SH-SY5Y (cell line): ENCODE data around the gene CABP7.

Experiments
- GATA2 ChIP-seq: IDR thresholded peaks from 2 replicates; pipeline ENCODE4 v1.6.1; 2011; ENCODE audit warnings: mild to moderate bottlenecking, low read depth, low read length
- GATA3 ChIP-seq: IDR thresholded peaks from 2 replicates; pipeline ENCODE4 v1.6.1; 2011; ENCODE audit warnings: low read depth, mild to moderate bottlenecking, low read length, moderate library complexity

DNA sequence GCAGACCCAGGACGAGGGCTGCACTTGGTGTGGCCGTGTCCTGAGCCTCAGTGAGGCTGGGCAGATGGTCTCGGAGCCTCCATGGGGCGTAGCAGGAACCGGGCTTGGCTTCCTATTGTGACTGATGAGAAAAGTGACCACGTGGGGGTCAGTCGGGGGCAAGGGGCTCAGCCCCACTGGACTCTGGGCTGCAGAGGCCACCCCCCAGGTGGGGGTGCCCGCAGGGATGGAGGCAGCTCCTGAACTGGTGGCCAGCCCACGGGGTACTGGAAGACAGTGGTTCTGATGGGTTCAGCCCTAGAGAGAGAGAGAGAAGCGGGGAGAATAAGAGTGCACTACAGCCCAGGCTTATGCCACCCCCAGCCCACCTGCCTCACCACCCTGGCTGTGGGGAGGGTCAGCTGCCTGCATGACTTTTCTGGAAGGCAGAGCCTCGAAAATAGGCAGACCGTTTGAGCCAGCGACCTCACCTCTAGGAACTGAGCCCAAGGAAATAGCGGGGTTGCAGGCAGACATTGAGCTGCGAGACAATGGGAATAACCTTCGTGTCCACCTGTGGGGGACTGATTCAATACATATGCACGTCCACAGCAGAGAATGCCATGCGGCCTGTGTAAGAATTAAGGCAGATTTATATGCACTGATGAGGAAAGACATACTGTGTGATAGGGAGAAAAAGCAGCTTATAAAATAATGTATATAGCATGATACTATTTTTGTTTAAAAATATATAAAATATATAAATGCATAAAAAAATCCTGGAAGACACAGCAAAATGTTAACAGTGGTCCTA, 11.5 kb downstream of the CABP7 start:
- TF ChIP-seq GATA2: no peak
- TF ChIP-seq GATA3: no peak
